COLO829 (cell line): ENCODE measurements around the gene JAKMIP3.

Experiments
- DNase-seq: peaks from one replicate; pipeline ENCODE4 v3.0.0; 2012; ENCODE audit warnings: low spot score

The JAKMIP3 gene

DNA sequence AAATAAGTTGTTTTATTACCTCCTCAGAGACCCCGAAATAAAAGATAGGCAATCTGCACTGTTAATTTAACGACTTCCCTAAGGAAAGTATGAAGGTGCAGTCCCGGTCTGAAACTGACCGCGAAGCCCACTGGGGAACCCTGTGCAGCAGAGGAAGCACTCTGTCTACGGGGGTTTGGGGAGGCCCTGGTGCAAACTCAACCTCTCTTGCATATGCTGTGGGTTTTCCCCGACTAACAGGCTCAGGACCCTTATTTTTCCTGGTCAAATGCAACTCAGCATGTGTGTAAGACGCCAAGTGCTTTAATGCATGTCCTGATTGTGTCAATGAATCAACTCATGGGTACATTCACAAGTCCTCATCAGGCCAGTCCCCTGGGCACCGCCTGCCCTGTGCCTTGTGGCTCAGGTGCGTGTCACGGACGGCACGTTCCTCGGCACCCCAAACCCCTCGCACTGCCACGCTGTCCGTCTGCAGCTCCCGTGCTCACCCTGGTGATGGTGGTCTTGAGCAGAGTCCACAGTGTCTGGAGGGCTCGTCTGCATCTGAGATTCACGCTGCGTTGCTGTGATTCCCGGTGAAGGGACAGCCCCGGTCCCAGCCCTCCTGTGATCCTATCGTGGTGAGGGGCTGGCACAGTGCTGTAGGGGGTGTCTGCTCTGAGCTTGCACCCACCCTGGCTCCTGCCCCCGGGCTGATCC, 33.8 kb downstream of the JAKMIP3 start:
- no peak for DNase-seq

DNA sequence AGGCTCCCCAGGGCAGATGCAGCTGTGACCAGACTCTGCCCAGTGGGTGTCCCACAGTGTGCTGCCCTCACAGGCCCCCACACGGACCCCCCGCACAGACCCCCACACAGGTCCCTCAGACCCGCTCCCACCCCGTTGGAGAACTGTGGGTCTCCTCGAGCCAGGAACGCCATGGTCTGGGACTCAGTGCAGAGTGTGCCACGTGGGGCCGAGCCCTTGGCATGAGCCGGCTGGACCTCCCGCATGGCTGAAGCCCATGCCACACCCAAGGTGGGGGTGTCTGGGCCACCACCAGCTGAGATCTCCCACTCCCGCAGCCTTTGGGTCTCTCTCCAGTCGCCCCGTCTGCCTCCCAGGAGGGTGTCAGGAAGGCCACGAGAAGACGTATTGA, 34.3 kb downstream of the JAKMIP3 start:
- no peak for DNase-seq

DNA sequence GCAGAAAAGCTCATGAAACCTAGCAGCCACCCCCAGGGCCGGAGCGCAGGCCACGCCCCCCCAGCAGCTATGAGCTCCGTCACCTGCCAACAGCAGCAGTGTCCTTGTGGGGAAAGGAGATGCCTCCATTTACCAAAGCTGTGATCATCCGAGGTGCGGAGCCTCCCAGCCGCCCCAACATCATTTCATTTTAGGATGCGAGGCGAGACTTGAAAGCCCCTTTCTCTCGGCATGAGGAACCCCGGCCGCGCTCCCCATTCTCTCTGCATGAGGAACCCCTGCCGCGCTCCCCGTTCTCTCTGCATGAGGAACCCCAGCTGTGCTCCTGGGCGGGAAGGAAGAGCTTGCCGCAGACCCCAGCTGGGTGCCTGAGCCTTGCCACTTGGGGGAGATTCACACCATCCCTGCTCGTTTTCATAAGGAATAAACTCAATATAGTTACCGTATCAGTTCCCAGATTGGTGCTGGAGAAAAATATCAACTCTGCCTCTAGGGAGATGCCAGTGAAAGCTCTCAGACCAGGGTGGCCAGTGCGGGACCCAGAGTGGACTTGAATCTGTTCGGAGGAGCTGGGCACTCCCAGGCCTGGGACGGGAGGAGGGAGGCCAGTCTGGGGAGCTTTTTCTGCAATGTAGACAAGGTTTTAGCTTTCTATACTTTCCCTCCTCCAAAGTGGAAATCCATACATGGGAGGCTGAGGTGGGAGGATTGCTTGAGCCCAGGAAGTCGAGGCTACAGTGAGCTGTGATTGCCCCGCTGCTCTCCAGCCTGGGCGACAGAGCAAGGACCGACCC, 35.0 kb downstream of the JAKMIP3 start:
- DNase-seq, result no peak

DNA sequence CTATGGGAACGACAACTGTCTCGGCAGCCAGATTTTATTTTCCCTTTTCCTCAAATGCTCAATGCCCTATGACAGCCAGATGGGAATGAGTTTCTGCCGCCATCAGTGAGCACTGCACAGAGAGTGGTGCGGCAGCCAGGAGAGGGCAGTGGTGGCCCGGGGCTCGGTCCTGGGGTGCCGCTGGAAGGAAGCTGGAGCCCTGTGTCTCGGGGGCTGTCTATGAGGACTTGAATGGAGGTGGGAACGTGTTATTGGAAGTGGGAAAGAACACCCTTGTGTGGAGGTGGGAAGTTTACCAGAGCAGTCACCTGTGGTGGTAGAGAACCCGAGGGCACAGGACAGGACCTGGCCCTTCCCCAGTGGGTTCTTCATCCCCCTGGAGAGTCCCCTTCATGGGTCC, 35.8 kb downstream of the JAKMIP3 start:
- no peak for DNase-seq

DNA sequence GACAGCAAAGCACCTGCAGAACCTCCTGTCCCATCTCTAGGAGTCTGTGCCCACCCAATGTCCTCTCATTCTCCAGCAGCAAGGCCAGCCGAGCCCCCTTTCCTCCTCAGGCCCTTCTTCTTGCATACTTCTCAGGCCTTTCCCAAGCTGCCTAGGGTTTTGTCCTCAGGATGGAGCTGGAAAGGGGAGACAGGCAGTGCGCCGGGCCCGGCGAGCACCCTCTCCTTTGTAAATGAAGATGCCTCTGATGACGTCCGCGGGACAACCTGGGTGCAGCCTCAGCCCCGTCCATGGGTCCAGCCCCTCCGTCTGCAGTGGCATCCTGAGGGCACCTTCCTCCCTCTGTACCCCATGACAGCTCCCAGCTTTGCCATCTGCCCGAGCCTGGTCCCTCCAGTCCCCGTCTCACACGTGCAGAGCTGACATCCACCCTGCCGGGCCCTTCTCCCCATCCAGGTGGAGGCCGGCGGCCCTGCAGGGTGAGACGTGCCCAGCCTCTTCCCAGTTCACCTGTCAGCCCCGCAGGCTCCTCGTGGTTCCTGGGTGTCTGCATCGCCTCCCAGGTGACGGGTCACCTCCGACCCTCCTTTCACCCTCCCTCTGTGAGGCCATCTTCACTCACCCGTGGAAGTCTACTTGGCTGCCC, 36.4 kb downstream of the JAKMIP3 start:
- no peak for DNase-seq

DNA sequence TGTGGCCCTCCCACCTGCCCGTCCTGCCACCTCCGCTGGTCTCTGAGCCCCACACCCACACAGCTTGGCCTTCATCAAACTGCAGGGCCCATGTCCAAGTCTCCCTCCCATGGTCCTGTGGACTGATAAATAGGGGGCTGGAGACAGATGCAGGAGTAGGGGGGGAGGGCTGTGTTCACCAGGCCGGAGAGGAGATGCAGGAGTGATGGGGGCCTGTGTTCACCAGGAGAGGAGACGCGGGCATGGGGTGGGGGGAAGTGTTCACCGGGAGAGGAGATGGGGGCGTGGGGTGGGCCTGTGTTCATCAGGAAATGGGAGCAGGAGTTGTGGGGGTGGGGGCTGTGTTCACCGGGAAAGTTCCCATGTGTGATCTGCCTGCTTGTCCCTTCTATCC, 37.0 kb downstream of the JAKMIP3 start:
- DNase-seq, result no peak

DNA sequence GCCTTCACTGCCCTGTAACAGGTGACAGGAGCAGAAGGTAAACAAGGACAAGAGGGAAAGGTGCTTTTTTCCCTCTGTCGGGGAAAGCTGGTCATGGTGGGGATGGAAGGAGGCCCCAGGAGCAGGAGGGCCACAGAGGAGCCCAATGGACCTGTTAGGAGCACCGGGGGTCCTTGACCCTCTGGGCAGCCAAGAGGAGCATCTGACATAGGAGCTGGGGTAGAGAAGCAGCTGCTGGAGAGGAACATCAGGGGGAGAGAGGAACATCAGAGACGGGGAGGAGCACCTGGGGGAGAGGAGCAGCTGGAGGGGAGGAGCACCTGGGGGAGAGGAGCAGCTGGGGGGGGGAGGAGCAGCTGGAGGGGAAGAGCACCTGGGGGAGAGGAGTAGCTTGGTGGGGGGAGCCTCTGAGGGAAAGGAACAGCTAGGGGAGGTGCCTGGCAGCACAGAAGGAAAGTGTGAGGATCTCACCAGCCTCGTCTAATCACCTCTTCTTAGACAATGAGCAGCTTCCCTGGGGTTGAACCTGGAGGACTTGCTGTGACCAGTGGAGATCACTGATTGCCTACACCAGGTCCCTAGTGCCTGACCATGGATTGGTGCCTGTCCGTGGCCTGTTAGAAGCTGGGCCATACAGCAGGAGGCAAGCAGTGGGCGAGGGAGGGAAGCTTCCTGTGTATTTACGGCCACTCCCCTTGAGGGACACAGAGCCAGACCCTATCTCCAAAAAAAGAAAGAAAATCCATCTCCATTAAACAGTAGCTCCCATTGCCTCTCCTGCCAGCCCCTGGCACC, 37.6 kb downstream of the JAKMIP3 start:
- DNase-seq, result no peak

DNA sequence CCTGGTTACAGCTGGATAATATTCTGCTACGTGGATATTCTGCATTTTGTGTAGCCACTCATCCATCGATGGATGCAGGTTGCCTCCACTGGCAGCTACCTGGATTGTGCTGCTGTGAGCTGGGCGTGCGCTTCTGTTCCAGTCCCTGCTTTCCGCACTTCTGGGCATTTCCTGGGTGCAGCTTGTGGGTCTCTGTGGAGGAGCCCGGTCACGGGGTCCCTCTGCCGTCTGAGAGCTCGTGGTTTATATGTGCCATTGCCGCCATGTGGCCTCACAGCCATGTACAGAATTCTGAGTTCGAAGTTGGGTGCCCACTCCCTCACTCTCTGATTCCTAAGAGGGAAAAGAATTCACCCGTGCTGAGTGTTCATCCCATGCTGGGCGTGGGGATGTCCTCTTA, 38.3 kb downstream of the JAKMIP3 start:
- DNase-seq, result no peak

DNA sequence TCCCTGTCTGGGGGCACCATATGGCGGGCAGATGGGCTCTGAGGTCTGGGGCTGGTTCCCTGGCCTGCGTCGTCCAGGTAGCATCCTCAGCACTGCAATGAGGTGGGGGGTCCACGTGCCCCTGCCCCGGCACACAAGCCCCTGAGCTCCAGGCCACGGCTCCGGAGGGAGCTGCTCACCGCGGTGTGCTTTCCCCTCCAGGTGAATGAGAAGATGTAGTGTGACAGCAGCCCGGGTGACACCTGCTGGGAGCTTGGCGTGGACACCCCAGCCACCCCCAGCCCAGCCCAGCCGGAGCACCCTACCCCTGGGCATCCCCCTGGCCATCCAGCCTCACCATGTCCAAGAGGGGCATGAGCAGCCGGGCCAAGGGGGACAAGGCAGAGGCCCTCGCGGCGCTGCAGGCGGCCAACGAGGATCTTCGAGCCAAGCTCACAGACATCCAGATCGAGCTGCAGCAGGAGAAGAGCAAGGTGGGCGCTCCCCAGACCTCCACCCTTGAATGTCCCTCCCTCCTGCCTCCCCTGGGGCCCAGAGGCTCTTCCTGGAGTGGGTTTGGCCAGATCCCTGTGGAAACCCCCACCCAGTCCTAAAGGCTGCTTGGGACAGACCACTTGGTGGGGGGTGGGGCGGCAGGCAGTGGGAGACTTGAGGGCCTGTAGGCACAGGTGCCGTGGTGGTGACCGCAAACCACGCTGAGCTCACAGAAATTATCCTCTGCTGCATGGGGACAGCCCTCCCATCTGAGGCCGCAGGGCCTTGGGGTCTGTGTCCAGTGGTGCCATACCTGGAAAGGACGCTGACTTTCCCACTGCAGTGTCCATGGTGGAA, 38.9 kb downstream of the JAKMIP3 start:
- no peak for DNase-seq

DNA sequence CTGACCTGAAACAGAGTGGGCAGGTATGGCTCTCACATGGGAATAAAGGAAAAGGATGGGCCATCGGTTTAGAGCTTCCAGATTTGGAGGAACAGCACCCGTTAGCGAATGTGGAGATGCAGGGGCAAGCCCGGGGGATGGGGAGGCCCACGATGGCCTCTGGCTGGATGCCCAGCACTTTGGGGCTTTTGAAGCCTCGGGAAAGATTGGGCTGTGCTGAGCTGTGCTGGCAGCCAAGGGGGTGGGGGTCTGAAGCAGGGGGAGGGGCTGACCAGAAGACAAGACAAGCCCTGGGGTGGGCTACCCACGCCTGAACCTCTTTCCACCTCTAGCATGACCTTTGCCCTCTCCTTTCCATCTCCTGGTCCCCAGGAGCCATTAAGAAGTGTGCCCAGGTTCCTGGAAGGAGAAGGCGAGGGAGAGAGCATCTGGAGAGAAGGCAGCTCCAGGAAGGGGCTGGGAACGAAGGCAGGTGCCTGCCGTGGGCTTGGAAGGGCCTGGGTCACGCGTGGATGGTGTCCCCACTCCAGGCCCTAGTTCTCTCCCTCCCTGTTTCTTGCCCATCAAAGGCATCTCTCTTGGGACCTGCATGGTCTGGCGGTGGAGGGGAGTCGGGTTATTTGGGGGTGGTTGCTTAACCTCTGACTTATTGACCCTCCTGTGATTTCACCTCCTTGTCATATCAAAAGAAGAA, 39.7 kb downstream of the JAKMIP3 start:
- no peak for DNase-seq

DNA sequence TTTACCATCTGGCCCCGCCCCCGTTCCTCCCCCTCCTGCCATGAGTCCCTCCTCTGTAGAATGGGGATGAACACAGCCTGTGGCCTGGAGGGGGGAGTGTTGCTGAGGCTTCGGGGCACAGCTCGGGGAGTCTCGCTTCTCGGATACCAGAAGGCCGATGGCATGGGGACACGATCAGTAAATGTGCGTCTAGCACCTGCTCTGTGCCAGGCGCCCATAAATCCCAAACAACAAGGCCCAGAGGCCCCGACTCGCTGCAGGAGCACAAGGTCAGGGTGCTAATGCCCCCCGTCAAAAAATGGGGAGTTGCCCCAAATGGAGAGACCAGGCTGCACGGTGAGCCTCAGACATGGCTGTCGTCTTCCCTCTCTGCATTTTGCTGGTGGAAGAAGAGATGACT, 40.7 kb downstream of the JAKMIP3 start:
- DNase-seq, result no peak

DNA sequence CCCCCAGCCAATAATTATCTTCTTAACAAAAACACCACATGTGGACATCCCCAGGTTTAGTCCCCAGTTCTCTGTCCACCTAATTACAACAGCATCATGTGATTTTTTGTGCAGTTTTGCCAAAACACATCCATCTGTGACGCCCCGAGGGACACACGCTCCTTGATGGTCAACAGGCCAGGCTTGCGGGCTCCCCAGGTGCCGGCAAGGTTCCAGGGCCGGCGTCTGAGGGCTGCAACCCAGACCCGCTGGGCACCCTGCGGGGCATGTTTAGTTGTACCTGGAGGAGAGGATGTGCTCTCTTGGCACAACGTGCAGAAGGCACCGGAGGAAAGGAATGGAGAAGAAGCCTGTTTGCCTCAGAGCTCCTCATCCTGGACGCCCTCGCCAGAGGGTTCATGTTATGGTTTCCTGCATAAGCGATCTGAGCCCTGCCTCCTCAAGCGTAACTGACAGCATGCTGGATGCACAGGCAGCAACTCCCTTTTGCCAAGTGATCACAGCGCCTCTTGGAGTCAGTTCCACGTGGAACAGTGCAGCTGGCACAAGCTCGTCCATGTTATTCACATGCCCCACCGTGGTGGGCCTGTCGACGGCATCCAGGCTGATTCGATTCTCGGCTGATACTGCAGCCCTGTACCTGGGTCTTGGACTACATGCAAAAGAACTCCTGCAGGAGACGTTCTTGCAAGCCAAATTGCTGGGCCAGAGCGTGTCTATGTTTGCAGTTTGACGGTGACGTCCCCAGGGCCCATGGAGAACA, 41.6 kb downstream of the JAKMIP3 start:
- no peak for DNase-seq

DNA sequence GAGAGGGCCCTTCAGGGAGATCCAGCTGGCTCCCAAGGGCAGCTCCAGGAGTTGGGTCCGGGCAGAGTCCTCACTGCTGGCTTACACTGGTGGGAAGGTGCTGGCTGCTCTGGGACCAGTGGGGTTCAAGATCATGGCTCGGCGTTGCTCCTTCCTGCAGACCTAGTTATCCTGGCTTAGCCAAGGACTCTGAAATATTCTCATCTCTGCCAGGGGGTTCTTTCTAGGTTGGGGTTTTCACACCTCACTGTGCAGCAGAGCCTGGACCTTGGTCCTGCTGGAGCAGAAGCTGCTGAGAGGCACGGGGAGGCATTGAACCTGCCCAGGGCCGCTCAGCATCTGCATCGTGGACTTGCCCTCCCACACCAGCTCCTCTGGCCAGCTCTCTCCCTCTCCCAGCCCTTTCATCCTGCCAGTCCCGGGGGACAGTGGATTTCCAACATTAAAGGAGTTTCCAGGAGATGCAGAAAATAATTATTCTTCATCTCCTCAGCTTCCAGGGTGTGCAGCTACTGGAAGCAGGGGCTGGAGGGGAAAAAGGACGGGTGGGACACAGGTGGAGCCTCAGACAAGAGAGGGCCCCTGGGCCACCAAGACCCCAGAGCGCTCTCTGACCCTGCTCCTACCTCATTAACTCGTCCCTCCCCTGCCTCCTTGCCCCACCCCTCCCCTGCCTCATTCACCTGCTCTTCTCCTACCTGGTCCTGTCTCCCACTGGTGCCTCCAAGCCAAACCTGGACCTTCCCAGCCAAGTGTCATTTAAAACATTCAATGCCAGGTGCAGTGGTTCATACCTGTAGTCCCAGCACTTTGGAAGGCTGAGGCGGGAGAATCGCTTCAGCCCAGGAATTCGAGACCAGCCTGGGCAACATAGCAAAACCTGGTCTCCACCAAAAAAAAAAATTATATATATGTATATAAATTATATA, 42.5 kb downstream of the JAKMIP3 start:
- DNase-seq, result no peak

DNA sequence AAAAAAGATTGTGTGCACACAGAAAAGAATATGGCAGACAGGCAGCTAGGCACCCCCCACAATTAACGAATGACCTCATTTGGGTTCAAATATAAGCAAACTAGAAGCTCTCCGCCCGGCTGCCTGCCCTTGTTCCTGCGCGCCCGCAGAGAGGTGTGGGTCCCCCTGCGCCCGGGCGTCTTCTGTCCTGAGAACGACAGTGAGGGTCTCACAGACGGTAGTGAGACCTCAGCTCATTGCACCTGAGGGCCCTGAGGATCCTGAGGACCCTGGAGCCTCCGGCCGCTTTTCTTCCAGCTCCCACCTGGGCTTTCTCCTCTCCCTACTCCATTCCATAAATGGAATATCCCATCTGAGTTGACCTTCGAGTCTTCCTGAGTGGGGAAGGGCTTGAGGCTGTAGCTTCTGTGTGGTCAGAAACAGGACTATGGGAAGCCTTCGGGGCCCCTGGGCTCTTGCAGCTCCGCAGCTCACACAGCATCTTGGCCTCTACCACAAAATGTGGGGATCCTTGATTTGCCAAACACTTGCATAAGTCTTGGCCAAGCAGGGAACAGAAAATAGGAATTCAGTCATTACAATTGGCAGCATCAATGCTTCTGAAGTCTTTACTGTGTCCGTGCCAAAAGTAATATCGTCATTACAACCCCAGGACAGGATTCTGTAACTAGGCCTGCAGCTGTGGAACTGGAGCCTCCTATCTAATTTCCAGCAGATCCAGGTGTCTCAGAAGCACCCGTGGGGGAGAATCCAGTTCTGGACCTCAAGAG, 43.8 kb downstream of the JAKMIP3 start:
- no peak for DNase-seq

DNA sequence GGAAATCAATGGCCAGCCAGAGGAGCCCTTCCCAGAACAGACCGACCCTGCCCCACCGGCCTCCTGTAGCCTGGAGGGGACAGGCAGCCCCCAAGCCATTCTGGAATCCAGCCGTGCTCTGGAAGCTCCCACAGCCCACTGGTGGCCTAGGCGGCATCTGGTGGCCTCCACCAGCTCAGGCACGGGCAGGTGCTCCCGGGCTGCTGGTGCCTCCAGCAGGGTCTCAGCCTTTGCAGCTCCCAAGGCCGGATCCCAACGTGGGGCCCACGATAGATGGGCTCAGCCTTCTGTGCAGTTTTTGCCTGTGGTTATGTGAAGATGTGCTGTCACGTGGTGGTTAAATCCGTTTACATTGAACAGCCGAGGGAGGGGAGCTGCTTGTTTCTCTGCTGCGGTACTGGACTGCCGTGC, 44.4 kb downstream of the JAKMIP3 start:
- DNase-seq, result no peak

DNA sequence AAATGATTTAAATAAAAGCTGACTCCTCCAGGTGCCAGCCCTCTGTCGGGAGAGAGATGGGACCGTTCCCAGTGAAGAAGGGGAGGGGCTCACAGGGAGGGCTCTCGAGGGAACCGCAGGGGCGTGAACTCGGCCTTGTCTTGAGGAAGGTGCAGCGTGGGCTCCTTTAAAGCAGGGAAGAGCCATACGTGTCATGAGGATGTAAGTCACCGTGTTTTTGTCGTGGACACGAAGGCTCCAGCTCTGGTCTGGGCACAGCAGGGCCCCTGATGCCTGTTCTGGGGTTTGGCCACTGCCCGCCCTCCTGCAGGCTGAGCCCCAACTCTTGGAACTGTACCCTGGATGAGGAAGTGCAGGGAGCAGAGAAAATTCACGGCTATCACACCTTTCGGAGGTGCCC, 45.0 kb downstream of the JAKMIP3 start:
- DNase-seq, result no peak

DNA sequence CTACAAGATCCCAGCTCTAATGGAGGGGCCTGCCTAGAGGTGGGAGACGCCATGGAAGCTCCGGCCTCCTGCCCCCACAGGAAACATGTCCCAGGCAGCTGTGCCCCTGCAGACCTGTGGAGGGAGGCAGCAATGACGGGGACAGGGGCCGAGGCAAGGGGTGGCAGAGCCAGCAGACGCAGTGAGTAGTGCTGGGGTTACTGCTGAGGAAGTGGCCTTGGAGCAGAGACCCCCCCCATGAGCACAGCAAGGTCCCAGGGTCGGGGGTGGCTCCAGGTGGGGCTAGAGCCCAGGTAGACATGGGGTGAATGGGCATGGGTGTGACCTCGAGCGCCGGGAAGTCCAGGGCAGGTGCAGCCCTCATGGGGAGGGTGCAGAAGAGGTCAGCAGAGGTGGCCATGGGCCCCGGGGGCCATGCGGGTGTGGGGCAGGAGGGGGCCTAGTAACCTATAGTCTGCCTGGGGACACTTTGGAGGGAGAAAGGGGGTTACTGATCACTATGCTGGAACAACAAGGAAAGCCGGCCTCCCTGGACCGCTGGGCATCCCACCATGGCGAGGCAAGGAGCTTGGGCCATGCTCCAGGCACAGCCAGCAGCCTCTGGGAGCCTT, 45.5 kb downstream of the JAKMIP3 start:
- no peak for DNase-seq

DNA sequence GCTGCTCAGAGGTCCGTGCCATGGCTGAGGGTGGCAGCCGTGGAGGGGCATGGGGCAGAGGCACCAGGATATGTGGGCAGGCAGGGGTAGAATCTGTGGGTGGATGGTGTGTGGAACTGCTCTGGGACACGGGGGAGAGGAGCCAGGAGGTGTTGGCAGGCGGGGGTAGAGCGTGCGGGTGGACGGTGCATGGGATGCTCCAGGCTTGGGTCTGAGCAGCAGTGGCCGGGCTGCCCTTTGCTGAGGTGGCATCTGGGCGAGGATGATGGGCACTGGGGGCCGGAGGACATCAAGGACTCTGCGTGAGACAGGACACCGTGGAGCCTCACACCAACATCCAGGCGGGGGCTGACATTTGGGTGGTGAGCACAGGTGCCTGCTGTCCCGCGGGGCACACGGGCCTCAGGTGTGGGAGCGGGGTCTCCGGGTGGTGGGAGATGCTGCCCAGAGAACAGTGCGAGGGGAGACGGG, 46.2 kb downstream of the JAKMIP3 start:
- DNase-seq, result no peak
